GM04504 (cell line): ENCODE data around the gene CSRP3.
"Not testable (repeated sequence)": the region's sequence is repeated elsewhere in the genome, so short reads cannot be mapped to it uniquely, and the experiment has no call there.

Source experiments
- DNase-seq: peaks from one replicate; pipeline ENCODE4 v3.0.0-alpha.2; 2012; ENCODE audit warnings: low read depth

The CSRP3 gene

GRCh38 chr11:19185516-19186052 is 16.2 kb downstream of the CSRP3 start:
- no peak for DNase-seq

DNA sequence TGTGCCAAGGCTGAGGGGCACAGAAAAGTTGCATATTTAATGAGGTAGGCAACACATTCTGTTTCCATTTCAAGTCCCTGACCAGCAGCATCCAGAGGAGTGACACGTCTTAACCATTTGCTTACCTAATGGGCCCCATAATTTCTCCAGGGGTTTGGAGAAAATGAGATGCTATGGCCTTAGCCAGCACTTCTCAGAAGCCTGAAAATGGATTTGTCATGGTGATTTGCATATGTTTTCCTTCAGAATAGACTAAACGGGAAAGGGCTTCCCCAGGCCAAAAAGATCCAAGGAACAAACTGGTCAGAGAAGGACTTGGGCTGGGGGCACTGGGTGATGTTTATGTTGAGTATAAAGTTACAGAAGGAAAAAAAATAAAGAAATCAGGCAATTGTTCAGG is 16.7 kb downstream of the CSRP3 start:
- no peak for DNase-seq

DNA sequence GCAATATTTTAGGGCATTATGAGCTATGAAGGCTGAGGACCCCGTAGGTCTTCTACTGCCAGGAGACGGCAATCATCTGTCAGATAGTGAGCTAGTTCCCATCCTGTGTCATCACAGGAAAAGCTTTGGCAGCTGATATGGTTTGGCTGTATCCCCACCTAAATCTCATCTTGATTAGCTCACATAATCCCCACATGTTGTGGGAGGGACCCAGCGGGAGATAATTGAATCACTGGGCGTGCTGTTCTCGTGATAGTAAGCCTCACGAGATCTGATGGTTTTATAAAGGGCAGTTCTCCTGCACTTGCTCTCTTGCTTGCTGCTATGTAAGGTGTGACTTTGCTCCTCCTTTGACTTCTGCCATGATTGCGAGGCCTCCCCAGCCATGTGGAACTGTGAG is 18.1 kb downstream of the CSRP3 start:
- no peak for DNase-seq

- DNase-seq: no peak
Observed at GRCh38 chr11:19181531-19182261, 20.1 kb downstream of the CSRP3 start.

DNA sequence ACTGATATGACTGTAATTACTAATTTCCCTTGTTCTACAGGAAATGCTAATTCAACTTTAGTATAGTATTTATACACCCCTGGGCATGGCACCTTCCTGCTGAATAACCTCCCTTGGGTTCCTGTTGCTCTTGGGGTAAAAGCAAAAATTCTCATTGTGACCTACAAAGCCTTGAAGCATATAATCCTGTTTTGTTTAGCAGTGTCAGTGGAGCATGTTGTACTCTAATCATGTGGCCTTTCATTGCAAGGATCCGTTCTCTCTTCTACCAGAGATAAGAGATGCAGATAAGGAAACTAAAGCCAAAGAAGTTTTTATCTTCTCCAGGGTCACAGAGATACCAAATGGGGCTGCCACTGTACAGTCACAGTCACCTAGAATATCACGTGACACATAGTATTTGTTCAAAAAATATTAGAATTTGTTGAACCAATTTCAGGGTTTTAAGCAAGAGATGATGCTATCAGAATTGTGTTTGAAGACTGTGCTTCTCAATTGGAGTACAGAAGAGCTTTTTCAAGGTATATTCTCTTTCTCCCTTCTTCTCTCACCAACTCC is 25.1 kb downstream of the CSRP3 start:
- no peak for DNase-seq

DNA sequence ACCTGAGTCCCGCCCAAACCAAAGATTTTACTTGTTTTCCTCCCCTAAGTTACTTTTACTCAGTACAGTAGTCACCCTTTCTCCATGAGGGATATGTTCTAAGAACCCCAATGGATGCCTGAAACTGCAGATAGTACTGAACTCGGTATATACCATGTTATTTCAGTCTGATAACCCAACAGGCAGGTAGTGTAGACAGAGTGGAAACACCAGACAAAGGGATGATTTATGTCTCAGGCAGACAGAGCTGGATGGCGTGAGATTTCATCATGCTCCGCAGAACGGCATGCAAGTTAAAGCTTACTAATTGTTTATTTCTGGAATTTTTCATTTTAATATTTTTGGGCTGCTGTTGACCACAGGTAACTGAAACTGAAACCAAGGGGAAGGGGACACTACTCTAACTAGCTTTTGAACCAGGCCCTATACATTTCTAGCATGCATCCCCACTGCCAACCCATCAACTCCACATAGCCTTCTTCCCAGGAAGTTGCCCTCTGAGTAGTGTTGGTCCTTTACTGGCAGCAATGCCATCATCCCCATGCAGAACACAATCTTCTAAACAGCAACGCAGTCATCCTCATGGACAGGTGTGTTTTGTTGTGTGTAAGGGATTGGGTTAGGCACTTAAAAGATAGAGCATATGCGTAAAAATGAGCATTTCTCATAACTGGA is 27.7 kb downstream of the CSRP3 start:
- DNase-seq: no peak

DNA sequence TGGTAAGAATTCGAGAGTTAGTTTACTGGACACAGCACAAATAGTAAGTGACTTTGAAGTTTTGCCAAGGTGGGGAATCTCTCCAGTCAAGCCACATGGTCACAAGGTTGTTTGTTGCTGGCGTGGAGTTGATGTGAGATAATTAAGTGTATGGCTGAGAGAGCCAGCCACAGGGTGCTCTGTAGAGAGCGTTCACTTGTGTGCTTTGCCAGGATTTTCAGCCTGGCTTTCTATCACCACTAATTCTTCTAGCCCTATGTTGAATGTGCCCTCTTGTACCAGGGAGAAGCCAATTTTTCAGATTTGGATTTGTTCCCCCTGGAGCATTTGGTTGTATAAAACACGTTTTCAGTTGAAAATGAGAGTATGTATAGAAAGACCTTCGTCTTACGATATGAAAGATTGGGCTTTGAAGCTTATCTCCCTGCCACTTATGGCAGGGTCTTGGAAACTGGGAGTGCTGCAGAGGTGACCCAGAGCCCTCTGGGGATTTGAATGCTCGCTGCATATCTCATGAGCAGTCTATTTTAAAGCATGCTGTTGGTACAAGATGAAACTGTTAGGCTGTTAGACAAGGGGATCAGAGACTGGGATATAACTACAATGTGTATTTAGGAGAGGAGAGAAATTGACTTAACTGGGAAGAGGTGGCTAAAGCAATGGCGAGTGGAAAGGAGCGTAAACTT is 28.6 kb downstream of the CSRP3 start:
- DNase-seq: no peak

DNA sequence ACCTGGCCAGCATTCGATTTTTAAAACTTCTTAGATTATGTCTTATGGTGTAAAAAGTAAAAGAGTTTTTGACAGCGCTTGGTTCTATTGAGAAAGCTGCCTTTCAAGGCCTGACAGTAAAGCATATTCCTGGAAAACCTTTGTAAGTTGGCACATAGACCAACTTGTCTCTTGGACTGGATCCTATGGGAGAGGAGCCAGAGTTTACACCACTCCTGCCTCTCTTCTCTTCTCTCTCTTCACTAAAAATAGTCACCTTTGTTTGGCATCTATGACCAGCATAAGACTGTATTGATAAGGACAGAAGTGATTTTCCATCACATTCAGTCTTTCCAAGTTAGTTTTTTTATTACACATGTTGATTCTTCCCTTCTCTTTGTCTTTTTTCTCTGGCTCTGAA is 33.7 kb downstream of the CSRP3 start:
- no peak for DNase-seq

GRCh38 chr11:19164881-19165280 is 36.9 kb downstream of the CSRP3 start:
- DNase-seq: no peak

DNA sequence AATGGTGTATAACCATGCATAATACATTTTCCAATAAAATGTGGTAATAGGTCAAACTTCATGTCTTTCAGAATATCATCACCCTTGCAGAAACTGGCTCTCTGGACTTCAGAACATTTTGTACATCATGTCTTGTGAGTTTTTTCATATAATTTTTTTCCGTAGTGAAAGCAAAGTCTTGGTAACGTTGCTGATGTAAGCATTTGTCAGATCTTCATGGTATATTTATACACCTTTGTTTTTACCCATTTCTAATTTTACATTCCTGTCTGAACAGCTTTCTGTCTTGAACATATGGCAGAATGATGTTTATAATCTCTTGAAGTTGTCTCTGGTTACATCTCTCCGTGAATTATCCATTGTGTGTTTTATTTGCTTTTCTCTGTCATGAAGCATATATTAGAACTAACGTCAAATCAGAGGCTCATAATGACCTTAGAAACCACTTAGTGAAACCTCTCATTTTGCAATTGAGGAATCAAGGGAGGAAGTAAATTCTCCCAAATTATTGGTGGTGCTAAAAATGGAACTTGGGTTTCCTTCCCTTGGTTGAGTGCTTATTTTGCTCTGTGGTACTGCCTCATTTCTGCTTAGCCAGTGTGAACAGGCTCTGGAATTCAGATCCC is 37.4 kb downstream of the CSRP3 start:
- DNase-seq: no peak

DNA sequence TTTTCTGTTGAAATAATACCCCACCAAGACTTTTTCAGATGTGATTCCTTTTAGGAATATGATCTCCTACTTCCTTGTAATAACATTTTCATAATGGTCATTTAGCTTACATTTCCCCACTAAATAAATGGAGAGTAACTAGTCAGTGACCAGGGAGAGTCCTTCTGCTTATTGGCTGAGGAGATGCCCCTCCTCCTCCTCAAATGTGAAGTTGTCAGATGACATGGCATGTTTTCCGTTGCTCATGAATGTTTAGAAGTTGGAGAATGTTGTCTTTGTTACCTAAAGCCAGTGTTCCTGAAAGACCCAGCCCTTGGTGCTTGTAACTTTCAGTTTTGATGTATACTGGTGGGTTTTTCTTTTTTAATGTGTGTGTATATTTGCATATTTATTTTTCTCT is 38.2 kb downstream of the CSRP3 start:
- no peak for DNase-seq

DNA sequence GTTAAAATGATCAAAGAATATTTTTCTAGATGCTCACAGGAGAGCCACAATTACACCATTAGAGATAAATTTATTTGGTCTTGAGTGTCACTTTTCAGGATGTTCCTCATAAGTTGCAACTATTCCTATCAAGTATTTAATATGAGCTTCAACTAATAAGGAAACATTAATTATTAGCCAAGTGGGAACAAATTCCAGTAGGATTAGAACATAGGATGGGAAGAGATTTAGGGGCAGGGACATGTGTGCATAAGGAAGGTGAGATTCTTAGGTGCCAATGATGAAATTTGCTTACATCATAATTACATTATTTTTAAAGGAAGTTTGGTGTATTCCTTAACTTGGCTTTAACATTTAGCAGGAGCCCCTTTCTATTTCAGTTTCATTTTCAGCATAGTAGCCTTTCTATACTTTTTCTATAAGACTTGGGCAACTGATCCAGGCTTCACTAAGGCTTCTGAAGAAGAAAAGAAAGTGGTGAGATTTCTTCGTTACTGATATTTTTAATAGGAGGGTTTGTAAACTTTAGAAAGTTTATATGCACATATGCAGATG is 38.8 kb downstream of the CSRP3 start:
- DNase-seq: no peak

GRCh38 chr11:19161651-19162050 is 40.1 kb downstream of the CSRP3 start:
- no peak for DNase-seq

GRCh38 chr11:19160847-19161246 is 40.9 kb downstream of the CSRP3 start:
- no peak for DNase-seq

DNA sequence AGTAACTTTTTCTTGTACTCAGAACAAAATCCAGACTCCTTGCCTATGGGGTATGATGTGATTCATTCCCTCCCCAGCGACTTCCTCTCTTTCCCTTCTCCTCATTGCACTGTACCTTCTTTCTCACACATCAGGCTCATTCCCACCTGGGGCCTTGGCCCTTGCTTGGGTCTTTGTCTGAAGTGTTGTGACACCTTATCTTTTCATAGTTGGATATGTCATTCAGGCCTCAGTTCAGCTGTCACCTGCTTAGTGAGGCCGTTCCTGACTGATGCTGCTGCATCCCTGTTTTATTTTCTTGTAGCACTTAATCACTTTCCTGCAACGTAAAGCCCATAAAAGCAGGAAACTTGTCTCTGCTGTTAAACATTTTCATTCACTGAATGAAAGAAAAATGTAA is 44.9 kb downstream of the CSRP3 start:
- DNase-seq: no peak

DNA sequence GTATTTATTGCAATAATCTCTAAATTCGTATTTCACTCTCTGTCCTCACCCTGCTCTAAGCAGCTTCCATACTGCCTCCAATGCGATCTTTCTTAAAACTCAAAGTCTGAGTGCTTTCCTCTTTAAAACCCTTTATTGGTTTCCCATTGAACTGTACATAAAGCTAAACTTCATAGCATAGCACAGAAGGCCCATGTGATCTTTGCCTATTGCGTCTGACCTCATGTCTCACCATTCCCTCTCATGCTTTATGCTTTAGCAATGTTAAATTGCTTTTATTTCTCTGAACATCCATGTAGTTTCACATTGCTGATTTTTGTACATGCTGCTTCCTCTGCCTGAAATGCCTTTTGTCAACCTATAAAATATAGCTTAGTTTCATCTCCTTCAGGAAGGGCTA is 56.5 kb downstream of the CSRP3 start:
- DNase-seq: no peak

DNA sequence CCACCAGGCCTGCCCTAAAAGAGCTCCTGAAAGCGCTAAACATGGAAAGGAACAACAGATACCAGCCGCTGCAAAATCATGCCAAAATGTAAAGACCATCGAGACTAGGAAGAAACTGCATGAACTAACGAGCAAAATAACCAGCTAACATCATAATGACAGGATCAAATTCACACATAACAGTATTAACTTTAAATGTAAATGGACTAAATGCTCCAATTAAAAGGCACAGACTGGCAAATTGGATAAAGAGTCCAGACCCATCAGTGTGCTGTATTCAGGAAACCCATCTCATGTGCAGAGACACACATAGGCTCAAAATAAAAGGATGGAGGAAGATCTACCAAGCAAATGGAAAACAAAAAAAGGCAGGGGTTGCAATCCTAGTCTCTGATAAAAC is 64.9 kb downstream of the CSRP3 start:
- not testable (repeated sequence) for DNase-seq

DNA sequence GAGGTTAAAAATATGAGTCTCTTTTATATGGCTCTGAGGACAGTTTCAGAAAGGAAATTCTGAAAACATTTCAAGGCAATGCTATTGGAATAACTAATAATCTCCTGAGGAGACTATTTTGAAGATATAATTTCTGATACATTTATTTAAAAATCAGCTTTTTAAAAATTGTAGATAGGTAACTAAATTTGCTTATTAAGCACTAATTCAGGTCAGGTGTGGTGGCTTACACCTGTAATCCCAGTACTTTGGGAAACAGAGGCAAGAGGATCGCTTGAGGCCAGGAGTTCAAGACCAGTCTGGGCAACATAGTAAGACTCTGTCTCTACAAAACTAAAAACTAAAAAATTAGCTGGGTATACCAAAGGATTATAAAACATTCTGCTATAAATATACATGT is 67.8 kb downstream of the CSRP3 start:
- DNase-seq: no peak
